ENCODE data around the gene PRAF2. TPM values are rescaled to one million over a fixed set of nuclear protein-coding genes. Genes with fewer than 3 reads are reported as not detected.

Gene PRAF2
- total and polyA plus RNA-seq, 2 of the 13 experiments (the other 11 are each of a cell fraction or from before 2014, with no cell fraction given), result 0.33 to 2.6 TPM

- TF ChIP-seq KIAA2018 (CRISPR knock-in tag; IDR thresholded peaks at IDR 0.05; ENCODE audit: borderline replicate concordance), result no peak
- TF ChIP-seq NR1H2 (CRISPR knock-in tag; IDR thresholded peaks at IDR 0.05; ENCODE audit: borderline replicate concordance, low read depth), result no peak
- no peak for TF ChIP-seq ZNF674 (CRISPR knock-in tag; IDR thresholded peaks at IDR 0.05; ENCODE audit: low read depth)
- TF ChIP-seq, protein P1, sequence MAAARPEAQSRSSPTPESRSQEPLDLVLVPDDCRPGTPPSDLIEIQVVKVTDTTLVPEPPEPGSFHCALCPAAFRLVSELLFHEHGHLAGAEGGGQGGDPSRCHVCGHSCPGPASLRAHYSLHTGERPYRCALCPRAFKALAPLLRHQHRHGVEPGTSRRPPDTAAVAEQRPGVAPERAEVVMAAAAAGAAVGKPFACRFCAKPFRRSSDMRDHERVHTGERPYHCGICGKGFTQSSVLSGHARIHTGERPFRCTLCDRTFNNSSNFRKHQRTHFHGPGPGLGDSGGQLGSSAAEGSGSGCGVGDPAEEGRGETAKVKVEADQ (CRISPR knock-in tag; IDR thresholded peaks at IDR 0.05; ENCODE audit: borderline replicate concordance), result 0 out of 2 replicates have a peak, but pooled peaks have one; percentile 27
- 0 out of 2 replicates have a peak, but pooled peaks have one; percentile 19 for TF ChIP-seq ONECUT2 (CRISPR knock-in tag; IDR thresholded peaks at IDR 0.05)
- no peak for TF ChIP-seq TEAD2 (CRISPR knock-in tag; IDR thresholded peaks at IDR 0.05)
- no peak for TF ChIP-seq KLF12 (CRISPR knock-in tag; IDR thresholded peaks at IDR 0.05; ENCODE audit: borderline replicate concordance)
- no peak for TF ChIP-seq ZNF350 (CRISPR knock-in tag; IDR thresholded peaks at IDR 0.05; ENCODE audit: borderline replicate concordance, low read depth)
- peak; percentile 32; the same call in 1 of the 2 replicates for TF ChIP-seq ZSCAN21 (CRISPR knock-in tag; IDR thresholded peaks at IDR 0.05; ENCODE audit: borderline replicate concordance)
- TF ChIP-seq SUZ12 (IDR thresholded peaks at IDR 0.05; ENCODE audit: low read depth, low read length), result no peak
- TF ChIP-seq ERF (CRISPR knock-in tag; IDR thresholded peaks at IDR 0.05), result no peak
- TF ChIP-seq ZFP91 (CRISPR knock-in tag; IDR thresholded peaks at IDR 0.05; ENCODE audit: borderline replicate concordance), result peak; percentile 40; the same call in 1 of the 2 replicates
- no peak for TF ChIP-seq ZNF691 (CRISPR knock-in tag; IDR thresholded peaks at IDR 0.05; ENCODE audit: borderline replicate concordance, low read depth)
- no peak for TF ChIP-seq ZNF605 (CRISPR knock-in tag; IDR thresholded peaks at IDR 0.05)
- TF ChIP-seq ZMAT5 (CRISPR knock-in tag; IDR thresholded peaks at IDR 0.05; ENCODE audit: borderline replicate concordance, low read depth), result no peak
Observed at GRCh38 chrX:49053223-49054072, 20.4 kb downstream of the PRAF2 start (continued).
